A549 (cell line): ENCODE measurements around the gene MPDU1. TPM values are rescaled to one million over a fixed set of nuclear protein-coding genes. Genes with fewer than 3 reads are reported as not detected.

Source experiments
- ATAC-seq, 2 experiments: fragments of 200-7000 bp in 1 of 2; fragments of >200 bp in 1 of 2; cut with Nextera tagmentation in 1 of 2; cut with Tn5 transposase in 1 of 2; 3 replicates each; pipeline versions ENCODE4 v1.8.0 to v1.9.1; 2018 to 2020; ENCODE audit warnings: mild to moderate bottlenecking in 1 of 2, moderate library complexity in 1 of 2
- CTCF ChIA-PET: fragments of 300-600 bp; sonication (Branson Sonifier 250); formaldehyde crosslinking; extraction: SDS; loops from one replicate; lab custom pipeline; 2021; ENCODE audit warnings: antibody characterized with exemption, inconsistent platforms; lab: Yijun Ruan, JAX
- POLR2A ChIA-PET: fragments of 350-600 bp; formaldehyde crosslinking; extraction: SDS; loops from one replicate; lab custom pipeline; 2021; ENCODE audit warnings: antibody characterized with exemption, inconsistent platforms; lab: Yijun Ruan, JAX
- DNase-seq, 2 experiments: peaks; one replicate each; pipeline versions ENCODE4 v3.0.0 to v3.0.0-alpha.2; 2011 to 2016; ENCODE audit warnings: low read depth in 1 of 2, low spot score in 1 of 2
- FAIRE-seq: peaks from 2 replicates; lab custom pipeline; 2011; peaks lifted over from hg19 to GRCh38; lab: Jason Lieb, UNC
- H3K27ac ChIP-seq, 2 experiments: fragments of >200 bp; sonication (Bioruptor Twin); formaldehyde crosslinking; 3 replicates each; pipeline ENCODE4 v1.5.1; 2016 to 2017
- H3K4me1 ChIP-seq: fragments of >200 bp; sonication (Bioruptor Twin); formaldehyde crosslinking; 3 replicates; pipeline ENCODE4 v1.6.1; 2016
- H3K4me2 ChIP-seq: fragments of >200 bp; sonication (Bioruptor Twin); formaldehyde crosslinking; 3 replicates; pipeline ENCODE4 v1.6.1; 2016
- H3K4me3 ChIP-seq: fragments of >200 bp; sonication (Bioruptor Twin); formaldehyde crosslinking; 3 replicates; pipeline ENCODE4 v1.5.1; 2016
- H3K9me3 ChIP-seq: fragments of >200 bp; sonication (Bioruptor Twin); formaldehyde crosslinking; 3 replicates; pipeline ENCODE4 v1.6.1; 2016
- BHLHE40 ChIP-seq: IDR thresholded peaks from 2 replicates; pipeline ENCODE4 v1.6.1; 2012; ENCODE audit warnings: low read depth, low read length, inconsistent platforms
- CHD4 ChIP-seq: fragments of 200-600 bp; sonication (generic); IDR thresholded peaks from 2 replicates; pipeline ENCODE4 v1.6.1; 2016; ENCODE audit warnings: antibody characterized with exemption, mild to moderate bottlenecking, borderline replicate concordance
- E2F6 ChIP-seq: IDR thresholded peaks from 2 replicates; pipeline ENCODE4 v1.6.1; 2012; ENCODE audit warnings: low read depth, borderline replicate concordance
- EHF ChIP-seq: fragments of 250-450 bp; sonication (Bioruptor Pico); IDR thresholded peaks from 2 replicates; pipeline ENCODE4 v1.5.0; 2020; ENCODE audit warnings: mild to moderate bottlenecking
- EHMT2 ChIP-seq: fragments of 200-600 bp; sonication (generic); IDR thresholded peaks from 2 replicates; pipeline ENCODE4 v1.6.1; 2016; ENCODE audit warnings: antibody characterized with exemption, low read depth, mild to moderate bottlenecking, moderate library complexity
- ESRRA ChIP-seq: fragments of 150-350 bp; IDR thresholded peaks from 2 replicates; pipeline ENCODE4 v1.6.1; 2014; ENCODE audit warnings: mild to moderate bottlenecking, low read length, borderline replicate concordance
- FOSB ChIP-seq: fragments of 250-450 bp; sonication (Bioruptor Pico); IDR thresholded peaks from 2 replicates; pipeline ENCODE4 v1.5.0; 2020; ENCODE audit warnings: mild to moderate bottlenecking, moderate library complexity
- FOSL2 ChIP-seq, 2 experiments: fragments of 450-650 bp in 1 of 2; fragments of >200 bp in 1 of 2; sonication (Bioruptor Twin) in 1 of 2; formaldehyde crosslinking; IDR thresholded peaks; 2 replicates each; pipeline versions ENCODE4 v1.5.0 to v1.6.1; 2016 to 2020; ENCODE audit warnings: mild to moderate bottlenecking in 1 of 2, moderate library complexity in 1 of 2
- HEYL ChIP-seq: fragments of 250-450 bp; sonication (Bioruptor Pico); IDR thresholded peaks from 2 replicates; pipeline ENCODE4 v1.8.0; 2021; ENCODE audit warnings: mild to moderate bottlenecking, moderate library complexity
- KDM1A ChIP-seq: fragments of 200-600 bp; sonication (generic); IDR thresholded peaks from 2 replicates; pipeline ENCODE4 v1.6.1; 2016; ENCODE audit warnings: low read depth, mild to moderate bottlenecking
- MAFK ChIP-seq: fragments of 450-650 bp; IDR thresholded peaks from 2 replicates; pipeline ENCODE4 v1.6.1; 2014; ENCODE audit not compliant: partially characterized antibody
- MAZ ChIP-seq: fragments of 150-350 bp; IDR thresholded peaks from 2 replicates; pipeline ENCODE4 v1.6.1; 2014; ENCODE audit warnings: antibody characterized with exemption, low read depth, low read length, borderline replicate concordance
- PBX3 ChIP-seq: IDR thresholded peaks from 2 replicates; pipeline ENCODE4 v1.6.1; 2012
- PHF8 ChIP-seq: fragments of 200-600 bp; sonication (generic); IDR thresholded peaks from 2 replicates; pipeline ENCODE4 v1.6.1; 2016; ENCODE audit warnings: low read depth, mild to moderate bottlenecking, antibody characterized with exemption, moderate library complexity, borderline replicate concordance
- POLR2A ChIP-seq: IDR thresholded peaks from 2 replicates; pipeline ENCODE4 v1.6.1; 2012; ENCODE audit warnings: mild to moderate bottlenecking, low read length
- POLR2AphosphoS2 ChIP-seq: conservative IDR thresholded peaks from 2 replicates; pipeline ENCODE4 v1.6.1; 2012; ENCODE audit warnings: low read length, improper control_type of control experiment, inconsistent platforms
- RFX5 ChIP-seq: fragments of 450-650 bp; IDR thresholded peaks from 2 replicates; pipeline ENCODE4 v1.7.1; 2014; ENCODE audit warnings: antibody characterized with exemption, mild to moderate bottlenecking, moderate library complexity
- TP53 ChIP-seq: fragments of 250-450 bp; sonication (Bioruptor Pico); IDR thresholded peaks from 2 replicates; pipeline ENCODE4 v1.5.0; 2021; ENCODE audit warnings: mild to moderate bottlenecking, moderate library complexity
- ZFP36 ChIP-seq: fragments of 450-650 bp; IDR thresholded peaks from 2 replicates; pipeline ENCODE4 v1.6.1; 2014; ENCODE audit warnings: borderline replicate concordance; ENCODE audit not compliant: partially characterized antibody
- ZSCAN20 ChIP-seq: fragments of 250-450 bp; sonication (Bioruptor Pico); IDR thresholded peaks from 2 replicates; pipeline ENCODE4 v1.8.0; 2022; ENCODE audit warnings: mild to moderate bottlenecking, moderate library complexity
- WGBS: methylation state at CpG from one replicate; pipeline ENCODE4 v1.1.6; 2017; ENCODE audit errors: missing lambda C conversion rate; 5-methylcytosine and 5-hydroxymethylcytosine counted together
- polyA plus RNA-seq, 4 experiments: library from polyadenylated mRNA; depleted of rRNA in 3 of 4; stranded (reverse); fragments of >200 nt; fragmentation: RNase III in 1 of 4; extraction: RNeasy Plus Mini Kit Qiagen cat#74134 plus additional on column Dnase treatment in 1 of 4; gene quantifications; 2 replicates in 3 of 4; 3 replicates in 1 of 4; pipeline ENCODE4 v1.2.3, GENCODE V29; 2011 to 2017

Gene MPDU1
- polyA plus RNA-seq, 2 of the 4 experiments (the other 2 are of a cell fraction) = 134 to 148 TPM

GRCh38 chr17:7615265-7615747 is 31.7 kb downstream of the MPDU1 start:
- 2% methylated on average over 28 of the region's 28 CpGs for whole genome bisulfite sequencing
- FAIRE-seq (no peak), ATAC-seq (no peak), DNase-seq (no peak)
- H3K4me1 ChIP-seq = peaks cover 28% of the 10 kb centered on the region
- POLR2A ChIA-PET = interaction anchor here (0.6 to 6.1 kb wide), 11 partner anchors 11 to 230 kb away, joined by 3 to 58 read pairs (median 5); partner anchors contain the start of genes ATP1B2, CD68, MPDU1 and SAT2
- H3K4me2 ChIP-seq = peak overlapping the region; percentile 61
- peak overlapping the region; percentile 74 to 89 for H3K27ac ChIP-seq
- H3K9me3 ChIP-seq = no peaks in the 10 kb centered on the region
- peak overlapping the region; percentile 43 for H3K4me3 ChIP-seq
- TF ChIP-seq MAZ (0 out of 2 replicates have a peak, but pooled peaks have one; percentile 1), POLR2A (peak; percentile 34; the same call in 1 of the 2 replicates), FOSB (CRISPR knock-in tag) (no peak), MAFK (peak; percentile 33), E2F6 (0 out of 2 replicates have a peak, but pooled peaks have one; percentile 26), PHF8 (no peak), PBX3 (no peak), CHD4 (peak; percentile 52; the same call in 1 of the 2 replicates), BHLHE40 (0 out of 2 replicates have a peak, but pooled peaks have one; percentile 5)
- CTCF ChIA-PET = interaction anchor here (0.6 to 14.2 kb wide), 25 partner anchors 11 to 329 kb away, joined by 3 to 130 read pairs (median 5); partner anchors contain the start of genes ATP1B2, DNAH2, SAT2 and SHBG

GRCh38 chr17:7618608-7619007 is 35.0 kb downstream of the MPDU1 start:
- no peak for TF ChIP-seq HEYL
- TF ChIP-seq PHF8 = no peak
- no peak for TF ChIP-seq POLR2A
- TF ChIP-seq FOSB (CRISPR knock-in tag) = no peak
- TF ChIP-seq BHLHE40 = no peak
- no peak for TF ChIP-seq RFX5
- TF ChIP-seq FOSL2 (IDR thresholded peaks at IDR 0.05) = no peak
- no peak for TF ChIP-seq FOSL2 (CRISPR knock-in tag; IDR thresholded peaks at IDR 0.05)
- H3K4me2 ChIP-seq = no peak overlapping the region
- WGBS = 79% methylated on average over 5 of the region's 5 CpGs
- FAIRE-seq (no peak), ATAC-seq (no peak), DNase-seq (no peak)
- H3K9me3 ChIP-seq = no peaks in the 10 kb centered on the region
- no peak overlapping the region for H3K27ac ChIP-seq
- H3K4me3 ChIP-seq = no peak overlapping the region
- no peaks in the 10 kb centered on the region for H3K4me1 ChIP-seq
- ChIA-PET POLR2A (interaction anchor here (0.6 kb wide), 1 partner anchor 104 kb away, joined by 5 read pairs; no protein-coding TSS in a partner anchor), CTCF (interaction anchor here (0.7 to 14.2 kb wide), 7 partner anchors 8 to 69 kb away, joined by 3 to 130 read pairs (median 9); partner anchors contain the start of genes SAT2, SHBG, TP53 and WRAP53)

- ATAC-seq = no peak
- no peak overlapping the region for H3K4me2 ChIP-seq
- POLR2A ChIA-PET = interaction anchor here (1.0 kb wide), 1 partner anchor 37 kb away, joined by 5 read pairs; the partner anchor contains the start of gene MPDU1
- CTCF ChIA-PET = interaction anchor here (1.0 to 14.2 kb wide), 5 partner anchors 13 to 96 kb away, joined by 3 to 130 read pairs (median 8); partner anchors contain the start of genes DNAH2, SHBG and TP53
- no peak for FAIRE-seq
- DNase-seq = no peak
- H3K4me1 ChIP-seq = no peaks in the 10 kb centered on the region
- TF ChIP-seq RFX5 (no peak), FOSL2 (IDR thresholded peaks at IDR 0.05) (no peak), FOSL2 (CRISPR knock-in tag; IDR thresholded peaks at IDR 0.05) (no peak), MAFK (no peak), EHMT2 (no peak), TP53 (CRISPR knock-in tag) (no peak), ESRRA (no peak), E2F6 (no peak), ZFP36 (no peak), BHLHE40 (no peak), KDM1A (no peak), HEYL (no peak), EHF (CRISPR knock-in tag) (no peak), ZSCAN20 (CRISPR knock-in tag) (no peak), POLR2AphosphoS2 (no peak), FOSB (CRISPR knock-in tag) (no peak)
- 85% methylated on average over 8 of the region's 8 CpGs for WGBS
- no peaks in the 10 kb centered on the region for H3K9me3 ChIP-seq
- H3K4me3 ChIP-seq = no peak overlapping the region
- H3K27ac ChIP-seq = no peak overlapping the region
Observed at GRCh38 chr17:7620835-7621234, 37.2 kb downstream of the MPDU1 start.
